Measurements from ENCODE around the gene KMT2A. TPM values are rescaled to one million over a fixed set of nuclear protein-coding genes. Genes with fewer than 3 reads are reported as not detected.
A peak's percentile ranks its signal among the peaks of the same experiment; 100 is the strongest.

The KMT2A gene
- total RNA-seq, 1 experiment from 2014 or later = 62.0 TPM

- no peak overlapping the region for H3K4ac ChIP-seq (ENCODE audit: low read depth, low read length)
- H2BK15ac ChIP-seq (ENCODE audit: low read depth, low read length) = no peak overlapping the region
- Mint-ChIP-seq H3K27me3 (ENCODE audit: low read depth) (peaks cover 13% of the 10 kb centered on the region), H3K36me3 (ENCODE audit: insufficient read depth in 1 of 3, low read depth in 3 of 3) (peaks cover 6 to 28% (median 8%) of the 10 kb centered on the region in 3 experiments; a peak in 6 of 7 replicates), H3K4me3 (peak overlapping the region; percentile 91 to 92), H3K27ac (peak overlapping the region; percentile 71 to 97 (median 97)), H3K9me3 (no peaks in the 10 kb centered on the region), H3K4me1 (peaks cover 49 to 58% of the 10 kb centered on the region in 2 experiments)
- no peak overlapping the region for H3K27ac ChIP-seq (ENCODE audit: insufficient read length, low read depth, low read length)
- H4K20me1 ChIP-seq (ENCODE audit: control insufficient read depth, insufficient read depth, insufficient read length) = no peaks in the 10 kb centered on the region
- H3K79me2 ChIP-seq (ENCODE audit: insufficient read depth, low read length) = peaks cover 33% of the 10 kb centered on the region; the same call in 1 of the 2 replicates
- no peak overlapping the region for H3K23ac ChIP-seq (ENCODE audit: insufficient read length, low read depth, low read length)
- no peak overlapping the region for H2BK120ac ChIP-seq (ENCODE audit: low read depth, low read length, poor library complexity, severe bottlenecking)
- H4K5ac ChIP-seq (ENCODE audit: insufficient read length, low read depth, low read length) = no peak overlapping the region
- H2AK5ac ChIP-seq (ENCODE audit: insufficient read length, low read length) = no peak overlapping the region
- peak overlapping the region; percentile 70; the same call in 1 of the 2 replicates for H3K14ac ChIP-seq (ENCODE audit: insufficient read depth, low read length)
- H3K4me2 ChIP-seq (ENCODE audit: insufficient read depth, insufficient read length, low read length) = peak overlapping the region; percentile 80
- WGBS (ENCODE audit: extremely low coverage, insufficient read length, low lambda C conversion rate) = no CpG with 5 or more reads among the region's 28 CpGs
- no peak overlapping the region for H4K8ac ChIP-seq (replicated peaks; ENCODE audit: insufficient read length, low read depth, low read length)
- H3K9ac ChIP-seq (ENCODE audit: extremely low read depth, insufficient read length, low read length) = peak overlapping the region; percentile 61
- no peaks in the 10 kb centered on the region for H3K9me3 ChIP-seq (ENCODE audit: control insufficient read depth, low read depth, low read length)
- H3K23me2 ChIP-seq (ENCODE audit: insufficient read length, low read depth, low read length, poor library complexity, severe bottlenecking) = peaks cover 34% of the 10 kb centered on the region
- no peak overlapping the region for H2BK20ac ChIP-seq (ENCODE audit: low read depth, low read length, poor library complexity, severe bottlenecking)
- TF ChIP-seq, protein P1, sequence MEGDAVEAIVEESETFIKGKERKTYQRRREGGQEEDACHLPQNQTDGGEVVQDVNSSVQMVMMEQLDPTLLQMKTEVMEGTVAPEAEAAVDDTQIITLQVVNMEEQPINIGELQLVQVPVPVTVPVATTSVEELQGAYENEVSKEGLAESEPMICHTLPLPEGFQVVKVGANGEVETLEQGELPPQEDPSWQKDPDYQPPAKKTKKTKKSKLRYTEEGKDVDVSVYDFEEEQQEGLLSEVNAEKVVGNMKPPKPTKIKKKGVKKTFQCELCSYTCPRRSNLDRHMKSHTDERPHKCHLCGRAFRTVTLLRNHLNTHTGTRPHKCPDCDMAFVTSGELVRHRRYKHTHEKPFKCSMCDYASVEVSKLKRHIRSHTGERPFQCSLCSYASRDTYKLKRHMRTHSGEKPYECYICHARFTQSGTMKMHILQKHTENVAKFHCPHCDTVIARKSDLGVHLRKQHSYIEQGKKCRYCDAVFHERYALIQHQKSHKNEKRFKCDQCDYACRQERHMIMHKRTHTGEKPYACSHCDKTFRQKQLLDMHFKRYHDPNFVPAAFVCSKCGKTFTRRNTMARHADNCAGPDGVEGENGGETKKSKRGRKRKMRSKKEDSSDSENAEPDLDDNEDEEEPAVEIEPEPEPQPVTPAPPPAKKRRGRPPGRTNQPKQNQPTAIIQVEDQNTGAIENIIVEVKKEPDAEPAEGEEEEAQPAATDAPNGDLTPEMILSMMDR (conservative IDR thresholded peaks at IDR 0.05) = no peak
- H3K18ac ChIP-seq (ENCODE audit: insufficient read length, low read depth, low read length) = no peak overlapping the region
- H3K27me3 ChIP-seq (ENCODE audit: insufficient read depth, low read length) = no peaks in the 10 kb centered on the region
- H3K79me1 ChIP-seq (ENCODE audit: insufficient read depth, low read depth, low read length, poor library complexity, severe bottlenecking) = peaks cover 6% of the 10 kb centered on the region
- H2BK12ac ChIP-seq (ENCODE audit: insufficient read length, low read depth, low read length) = no peak overlapping the region
- H3T11ph ChIP-seq (ENCODE audit: low read length) = no peak overlapping the region
- peaks cover 4% of the 10 kb centered on the region; the same call in 1 of the 2 replicates for H3K4me1 ChIP-seq (ENCODE audit: insufficient read depth, low read length)
- H4K91ac ChIP-seq (ENCODE audit: insufficient read length, low read depth, low read length) = no peak overlapping the region
- peak; percentile 56 for DNase-seq
- no peak overlapping the region for H2AFZ ChIP-seq (ENCODE audit: low read length)
- no peak overlapping the region for H2BK5ac ChIP-seq (ENCODE audit: insufficient read length, low read length)
- no peak overlapping the region for H3K56ac ChIP-seq (ENCODE audit: insufficient read length, low read depth, low read length)
These were observed 1.2 kb downstream of the KMT2A start for GRCh38 chr11:118437208-118438125.
